ENCODE data around the gene GMEB2.
"Not testable (repeated sequence)": the region's sequence is repeated elsewhere in the genome, so short reads cannot be mapped to it uniquely, and the experiment has no call there.

Gene GMEB2

DNA sequence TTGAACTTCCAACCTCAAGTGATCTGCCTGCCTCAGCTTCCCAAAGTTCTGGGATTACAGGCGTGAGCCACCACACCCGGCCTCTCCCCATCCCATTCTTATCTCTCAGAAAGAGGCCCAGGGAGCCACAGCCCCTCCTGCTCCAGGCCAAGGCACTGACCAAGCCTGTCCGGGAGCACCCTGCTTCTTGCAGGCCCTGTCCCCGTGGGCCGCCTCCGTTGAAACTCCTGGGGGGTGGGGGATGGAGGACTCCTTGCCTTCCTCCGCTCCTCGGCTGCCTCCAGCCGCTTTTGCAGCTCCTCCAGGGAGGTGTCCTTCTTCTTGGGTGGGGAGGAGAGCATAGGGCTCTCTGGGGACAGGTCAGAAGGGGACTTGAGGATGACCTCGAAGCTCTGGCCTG is 16.6 kb upstream of the GMEB2 start:
- DNase-seq (ENCODE audit: low spot score): no peak
- TF ChIP-seq, protein P1, sequence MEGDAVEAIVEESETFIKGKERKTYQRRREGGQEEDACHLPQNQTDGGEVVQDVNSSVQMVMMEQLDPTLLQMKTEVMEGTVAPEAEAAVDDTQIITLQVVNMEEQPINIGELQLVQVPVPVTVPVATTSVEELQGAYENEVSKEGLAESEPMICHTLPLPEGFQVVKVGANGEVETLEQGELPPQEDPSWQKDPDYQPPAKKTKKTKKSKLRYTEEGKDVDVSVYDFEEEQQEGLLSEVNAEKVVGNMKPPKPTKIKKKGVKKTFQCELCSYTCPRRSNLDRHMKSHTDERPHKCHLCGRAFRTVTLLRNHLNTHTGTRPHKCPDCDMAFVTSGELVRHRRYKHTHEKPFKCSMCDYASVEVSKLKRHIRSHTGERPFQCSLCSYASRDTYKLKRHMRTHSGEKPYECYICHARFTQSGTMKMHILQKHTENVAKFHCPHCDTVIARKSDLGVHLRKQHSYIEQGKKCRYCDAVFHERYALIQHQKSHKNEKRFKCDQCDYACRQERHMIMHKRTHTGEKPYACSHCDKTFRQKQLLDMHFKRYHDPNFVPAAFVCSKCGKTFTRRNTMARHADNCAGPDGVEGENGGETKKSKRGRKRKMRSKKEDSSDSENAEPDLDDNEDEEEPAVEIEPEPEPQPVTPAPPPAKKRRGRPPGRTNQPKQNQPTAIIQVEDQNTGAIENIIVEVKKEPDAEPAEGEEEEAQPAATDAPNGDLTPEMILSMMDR (IDR thresholded peaks at IDR 0.05; ENCODE audit: extremely low read depth, insufficient read depth, missing control alignments): no peak
- in situ Hi-C loops (cut with MboI; ENCODE audit: low pct_unique_long_range_greater_than_20kb, low sequenced_read_pairs, unreplicated experiment): no loop called here

DNA sequence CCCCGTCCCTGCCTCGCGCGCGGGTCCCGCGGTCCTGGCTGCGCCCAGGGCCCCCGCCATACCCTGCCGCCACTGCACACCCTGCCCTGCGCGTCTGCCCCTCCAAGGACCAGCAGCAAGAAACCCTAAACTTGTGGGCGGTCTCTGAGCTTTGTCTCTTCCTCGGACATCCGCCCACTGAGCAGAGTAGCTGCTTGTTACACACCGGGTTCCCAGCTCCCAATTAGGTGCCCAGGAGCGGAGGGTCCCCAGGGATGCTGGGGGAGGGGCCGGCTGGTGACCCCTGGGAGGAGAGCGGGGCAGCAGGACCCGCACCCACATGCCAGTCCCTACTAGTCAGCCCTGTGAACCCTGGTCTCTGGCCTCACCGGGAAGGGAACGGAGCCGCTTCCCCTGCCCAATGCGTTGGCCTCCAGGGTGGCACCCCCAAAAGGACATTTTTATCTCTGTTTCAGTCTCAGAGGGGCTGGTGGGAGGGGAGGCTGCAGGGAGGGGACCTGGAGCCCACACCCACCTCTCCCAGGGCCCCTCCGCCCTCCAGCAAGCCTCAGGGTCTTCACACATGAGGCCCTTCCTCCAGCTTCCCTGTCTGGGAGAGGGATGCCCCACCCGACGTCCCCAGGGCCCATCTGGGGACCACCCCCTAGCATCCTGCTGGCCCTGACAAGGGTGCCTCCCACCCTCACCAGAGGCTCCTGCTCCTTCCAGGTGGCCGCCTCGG is 15.8 kb upstream of the GMEB2 start:
- TF ChIP-seq, protein P1 (IDR thresholded peaks at IDR 0.05; ENCODE audit: extremely low read depth, insufficient read depth, missing control alignments): no peak
- in situ Hi-C loops (cut with MboI; ENCODE audit: low pct_unique_long_range_greater_than_20kb, low sequenced_read_pairs, unreplicated experiment): no loop called here
- no peak for DNase-seq (ENCODE audit: low spot score)

DNA sequence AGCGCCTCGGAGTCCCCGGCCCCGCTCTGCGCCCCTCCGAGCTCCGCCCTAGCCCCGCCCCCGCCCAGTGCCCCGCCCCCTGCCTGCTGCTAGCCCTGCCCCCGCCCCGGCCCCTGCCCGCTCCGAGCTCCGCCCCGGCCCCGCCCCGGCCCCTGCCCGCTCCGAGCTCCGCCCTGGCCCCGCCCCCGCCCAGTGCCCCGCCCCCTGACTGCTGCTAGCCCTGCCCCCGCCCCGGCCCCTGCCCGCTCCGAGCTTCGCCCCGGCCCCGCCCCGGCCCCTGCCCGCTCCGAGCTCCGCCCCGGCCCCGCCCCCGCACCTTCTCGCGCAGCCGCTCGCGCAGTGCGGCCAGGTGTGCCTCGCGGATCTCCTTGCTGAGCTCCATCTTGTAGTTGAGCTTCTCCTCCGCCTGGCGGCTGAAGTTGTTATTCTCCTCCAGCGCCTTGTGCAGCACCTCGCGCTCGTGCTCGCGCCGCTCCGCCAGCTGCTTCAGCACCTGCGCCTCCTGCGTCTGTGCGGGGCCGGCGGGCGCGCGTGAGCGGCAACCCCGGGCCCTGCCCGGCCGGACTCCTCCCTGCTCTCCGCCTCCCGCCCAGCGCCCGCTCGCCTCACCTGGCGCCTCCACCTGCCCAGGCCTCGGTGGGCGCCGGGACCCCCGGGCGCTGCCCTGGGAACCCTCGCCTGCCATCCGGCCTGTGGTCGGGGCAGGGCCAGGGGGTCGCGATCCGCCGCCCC is 15.1 kb upstream of the GMEB2 start:
- TF ChIP-seq, protein P1 (IDR thresholded peaks at IDR 0.05; ENCODE audit: extremely low read depth, insufficient read depth, missing control alignments): peak; percentile 56
- peak; percentile 99 for DNase-seq (ENCODE audit: low spot score)
- in situ Hi-C loops (cut with MboI; ENCODE audit: low pct_unique_long_range_greater_than_20kb, low sequenced_read_pairs, unreplicated experiment): no loop called here

DNA sequence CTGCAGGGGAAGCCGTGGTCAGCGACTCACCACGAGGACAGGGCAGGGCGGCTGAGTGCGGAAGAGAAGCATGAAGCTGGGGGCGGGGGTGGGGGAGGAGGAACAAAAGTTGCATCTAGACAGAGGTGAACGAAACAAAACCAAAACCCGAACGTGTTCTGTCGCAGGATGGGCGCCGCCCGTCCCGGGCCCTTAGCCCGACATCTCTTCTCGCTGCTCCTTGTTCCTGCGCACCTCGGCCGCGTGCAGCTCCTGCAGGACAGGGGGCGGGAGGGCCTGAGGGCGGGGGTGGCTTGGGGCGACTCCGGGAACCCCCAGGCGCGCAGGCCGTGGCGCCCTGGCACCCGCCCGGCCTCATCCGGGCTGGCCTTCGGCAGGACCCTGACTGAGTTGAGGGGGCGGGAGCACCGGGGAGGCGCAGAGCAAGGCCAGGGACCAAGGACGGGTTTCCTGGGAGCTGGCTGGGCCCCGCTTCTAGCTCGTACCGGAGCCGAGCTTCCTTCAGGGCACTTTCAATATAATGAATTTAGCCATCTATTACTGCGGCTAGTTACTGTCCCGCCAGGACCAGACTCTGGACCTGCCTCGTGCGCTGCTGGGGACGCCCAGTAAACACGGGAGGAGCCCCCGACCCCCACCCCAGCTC is 14.4 kb upstream of the GMEB2 start:
- peak; percentile 65 for DNase-seq (ENCODE audit: low spot score)
- TF ChIP-seq, protein P1 (IDR thresholded peaks at IDR 0.05; ENCODE audit: extremely low read depth, insufficient read depth, missing control alignments): no peak
- in situ Hi-C loops (cut with MboI; ENCODE audit: low pct_unique_long_range_greater_than_20kb, low sequenced_read_pairs, unreplicated experiment): no loop called here

DNA sequence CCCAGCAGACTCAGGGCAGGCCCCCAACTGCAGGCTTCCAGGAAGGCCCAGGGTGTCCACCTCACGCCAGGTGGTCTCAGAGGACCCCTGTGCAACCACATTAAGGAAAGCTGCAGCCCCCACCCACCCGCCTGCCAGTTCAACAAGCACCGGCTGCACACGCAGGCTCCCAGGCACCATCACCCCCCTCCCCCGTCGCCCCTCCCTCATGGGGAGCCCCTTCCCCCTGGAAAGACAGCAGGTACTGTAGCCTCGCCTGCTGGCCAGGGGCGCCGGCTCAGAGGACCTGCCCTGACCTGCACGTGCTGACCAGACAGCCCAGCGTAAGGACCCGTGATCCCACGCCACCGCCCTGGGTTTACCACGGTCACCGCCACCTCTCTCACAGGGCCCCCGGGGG is 13.8 kb upstream of the GMEB2 start:
- DNase-seq (ENCODE audit: low spot score); in situ Hi-C loops (cut with MboI; ENCODE audit: low pct_unique_long_range_greater_than_20kb, low sequenced_read_pairs, unreplicated experiment): not testable (repeated sequence)

DNA sequence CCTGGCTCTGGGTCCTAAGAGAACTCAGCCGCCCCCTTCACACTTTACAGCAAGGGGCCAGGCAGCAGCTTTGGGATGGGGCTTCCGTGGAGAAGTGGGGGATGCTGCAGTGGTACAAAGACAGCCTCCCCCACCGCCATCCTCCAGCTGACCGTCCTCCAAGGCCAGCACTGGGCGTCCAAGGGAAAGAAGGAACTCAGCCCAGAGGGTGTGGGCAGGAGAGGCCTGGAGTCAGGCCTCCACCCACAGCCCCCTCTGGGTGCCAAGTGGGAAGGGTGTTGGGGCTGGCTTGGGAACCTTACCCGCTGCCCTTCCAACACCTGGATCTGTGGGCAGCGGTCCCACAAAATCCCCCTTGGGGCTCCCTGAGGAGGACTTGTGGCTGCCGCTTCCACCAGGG is 13.2 kb upstream of the GMEB2 start:
- TF ChIP-seq, protein P1 (IDR thresholded peaks at IDR 0.05; ENCODE audit: extremely low read depth, insufficient read depth, missing control alignments): no peak
- no peak for DNase-seq (ENCODE audit: low spot score)
- in situ Hi-C loops (cut with MboI; ENCODE audit: low pct_unique_long_range_greater_than_20kb, low sequenced_read_pairs, unreplicated experiment): no loop called here

All from GM13977 (cell line).